H9 (cell line): ENCODE measurements around the gene TMEM161A. TPM values are rescaled to one million over a fixed set of nuclear protein-coding genes. Genes with fewer than 3 reads are reported as not detected.

ENCODE experiments used
- DNase-seq: peaks from one replicate; pipeline ENCODE4 v3.0.0-alpha.2; 2017
- H2AFZ ChIP-seq: one replicate; pipeline ENCODE4 v1.6.1; 2013; ENCODE audit warnings: mild to moderate bottlenecking, low read length, control low read depth, moderate library complexity
- H2AK5ac ChIP-seq: 2 replicates; pipeline ENCODE4 v1.6.1; 2013; ENCODE audit warnings: low read length, control low read depth, mixed read lengths; ENCODE audit not compliant: insufficient read length
- H2BK120ac ChIP-seq: one replicate; pipeline ENCODE4 v1.6.1; 2013; ENCODE audit warnings: low read depth, mild to moderate bottlenecking, low read length, control low read depth, inconsistent platforms; ENCODE audit not compliant: poor library complexity, severe bottlenecking
- H2BK12ac ChIP-seq: 2 replicates; pipeline ENCODE4 v1.6.1; 2013; ENCODE audit warnings: low read length, control low read depth, mixed read lengths, low read depth; ENCODE audit not compliant: insufficient read length
- H2BK15ac ChIP-seq: 2 replicates; pipeline ENCODE4 v1.6.1; 2013; ENCODE audit warnings: low read depth, low read length, control low read depth
- H2BK20ac ChIP-seq: one replicate; pipeline ENCODE4 v1.6.1; 2013; ENCODE audit warnings: low read depth, mild to moderate bottlenecking, low read length, control low read depth, inconsistent platforms; ENCODE audit not compliant: poor library complexity, severe bottlenecking
- H2BK5ac ChIP-seq: 2 replicates; pipeline ENCODE4 v1.6.1; 2013; ENCODE audit warnings: low read length, control low read depth, mixed read lengths; ENCODE audit not compliant: insufficient read length
- H3K14ac ChIP-seq: 2 replicates; pipeline ENCODE4 v1.6.1; 2013; ENCODE audit warnings: low read length, control low read depth; ENCODE audit not compliant: insufficient read depth
- H3K18ac ChIP-seq: 2 replicates; pipeline ENCODE4 v1.6.1; 2013; ENCODE audit warnings: low read depth, mild to moderate bottlenecking, mixed read lengths, low read length, control low read depth; ENCODE audit not compliant: insufficient read length
- H3K23ac ChIP-seq: 2 replicates; pipeline ENCODE4 v1.6.1; 2013; ENCODE audit warnings: low read length, control low read depth, mixed read lengths, low read depth; ENCODE audit not compliant: insufficient read length
- H3K23me2 ChIP-seq: 2 replicates; pipeline ENCODE4 v1.6.1; 2013; ENCODE audit warnings: low read depth, mild to moderate bottlenecking, mixed read lengths, low read length, control low read depth; ENCODE audit not compliant: insufficient read length, poor library complexity, severe bottlenecking
- H3K27ac ChIP-seq: 2 replicates; pipeline ENCODE4 v1.5.1; 2013; ENCODE audit warnings: low read length, control low read depth, mixed read lengths, low read depth; ENCODE audit not compliant: insufficient read length
- H3K27me3 ChIP-seq: 2 replicates; pipeline ENCODE4 v1.6.1; 2013; ENCODE audit warnings: low read length, control low read depth, inconsistent platforms; ENCODE audit not compliant: insufficient read depth
- H3K4ac ChIP-seq: 2 replicates; pipeline ENCODE4 v1.6.1; 2013; ENCODE audit warnings: low read depth, mild to moderate bottlenecking, control low read depth, inconsistent platforms, low read length, moderate library complexity
- H3K4me1 ChIP-seq: 2 replicates; pipeline ENCODE4 v1.6.1; 2013; ENCODE audit warnings: low read length, control low read depth, inconsistent platforms; ENCODE audit not compliant: insufficient read depth
- H3K4me2 ChIP-seq: 2 replicates; pipeline ENCODE4 v1.6.1; 2013; ENCODE audit warnings: low read length, control low read depth, mixed read lengths; ENCODE audit not compliant: insufficient read length, insufficient read depth
- H3K56ac ChIP-seq: 2 replicates; pipeline ENCODE4 v1.6.1; 2013; ENCODE audit warnings: low read depth, mild to moderate bottlenecking, mixed read lengths, low read length, control low read depth; ENCODE audit not compliant: insufficient read length
- H3K79me1 ChIP-seq: 2 replicates; pipeline ENCODE4 v1.6.1; 2013; ENCODE audit warnings: low read depth, mild to moderate bottlenecking, moderate library complexity, low read length, control low read depth, inconsistent platforms; ENCODE audit not compliant: insufficient read depth, poor library complexity, severe bottlenecking
- H3K79me2 ChIP-seq: 2 replicates; pipeline ENCODE4 v1.6.1; 2013; ENCODE audit warnings: low read length, control low read depth, inconsistent platforms; ENCODE audit not compliant: insufficient read depth
- H3K9ac ChIP-seq: 2 replicates; pipeline ENCODE4 v1.6.1; 2013; ENCODE audit warnings: low read length, control low read depth, mixed read lengths; ENCODE audit not compliant: insufficient read length; ENCODE audit errors: extremely low read depth
- H3K9me3 ChIP-seq: one replicate; pipeline ENCODE4 v1.6.1; 2013; ENCODE audit warnings: low read depth, low read length, inconsistent platforms; ENCODE audit not compliant: control insufficient read depth
- H3T11ph ChIP-seq: one replicate; pipeline ENCODE4 v1.6.1; 2013; ENCODE audit warnings: mild to moderate bottlenecking, low read length, control low read depth, inconsistent platforms
- H4K20me1 ChIP-seq: one replicate; pipeline ENCODE4 v1.6.1; 2013; ENCODE audit not compliant: control insufficient read depth, insufficient read length, insufficient read depth
- H4K5ac ChIP-seq: 2 replicates; pipeline ENCODE4 v1.6.1; 2013; ENCODE audit warnings: low read depth, mild to moderate bottlenecking, mixed read lengths, low read length, control low read depth; ENCODE audit not compliant: insufficient read length
- H4K8ac ChIP-seq: replicated peaks from 2 replicates; pipeline ENCODE4 v1.6.1; 2013; ENCODE audit warnings: low read length, control low read depth, mixed read lengths, low read depth; ENCODE audit not compliant: insufficient read length
- H4K91ac ChIP-seq: 2 replicates; pipeline ENCODE4 v1.6.1; 2013; ENCODE audit warnings: low read depth, mild to moderate bottlenecking, moderate library complexity, mixed read lengths, low read length, control low read depth; ENCODE audit not compliant: insufficient read length
- H3K27ac Mint-ChIP-seq, 3 experiments: 2 replicates in 2 of 3; 3 replicates in 1 of 3; pipeline ENCODE4 v1.8.0; 2020 to 2021; ENCODE audit warnings: mixed read lengths in 3 of 3, mild to moderate bottlenecking in 1 of 3, moderate library complexity in 1 of 3
- H3K27me3 Mint-ChIP-seq: 2 replicates; pipeline ENCODE4 v1.8.0; 2021; ENCODE audit warnings: low read depth, mild to moderate bottlenecking, moderate library complexity, mixed read lengths
- H3K36me3 Mint-ChIP-seq, 3 experiments: 2 replicates in 2 of 3; 3 replicates in 1 of 3; pipeline ENCODE4 v1.8.0; 2020 to 2021; ENCODE audit warnings: low read depth in 3 of 3, mixed read lengths in 3 of 3; ENCODE audit not compliant: insufficient read depth in 1 of 3
- H3K4me1 Mint-ChIP-seq, 2 experiments: 2 replicates each; pipeline ENCODE4 v1.8.0; 2020; ENCODE audit warnings: mixed read lengths in 2 of 2
- H3K4me3 Mint-ChIP-seq, 2 experiments: 2 replicates in 1 of 2; 3 replicates in 1 of 2; pipeline ENCODE4 v1.8.0; 2020 to 2021; ENCODE audit warnings: mild to moderate bottlenecking in 2 of 2, mixed read lengths in 2 of 2, moderate library complexity in 1 of 2
- H3K9me3 Mint-ChIP-seq, 2 experiments: 2 replicates in 1 of 2; 3 replicates in 1 of 2; pipeline ENCODE4 v1.8.0; 2020; ENCODE audit warnings: mild to moderate bottlenecking in 2 of 2, mixed read lengths in 2 of 2, moderate library complexity in 1 of 2
- CTCF ChIP-seq: fragments of 200-600 bp; sonication (generic); conservative IDR thresholded peaks from 3 replicates; pipeline ENCODE4 v1.8.0; 2021; ENCODE audit warnings: antibody characterized with exemption, mild to moderate bottlenecking
- WGBS: extraction: QIAGEN DNeasy Blood & Tissue Kit; methylation state at CpG from one replicate; pipeline ENCODE4 v1.1.7; 2013; ENCODE audit warnings: missing lambda C conversion rate, low lambda C conversion rate, mixed read lengths; ENCODE audit not compliant: insufficient read length; ENCODE audit errors: extremely low coverage; 5-methylcytosine and 5-hydroxymethylcytosine counted together
- total RNA-seq: library from RNA; stranded (reverse); gene quantifications from 2 replicates; pipeline ENCODE4 v1.2.1, GENCODE V29; 2021

TMEM161A gene
- total RNA-seq, 1 experiment from 2014 or later, result 40.9 TPM

DNA sequence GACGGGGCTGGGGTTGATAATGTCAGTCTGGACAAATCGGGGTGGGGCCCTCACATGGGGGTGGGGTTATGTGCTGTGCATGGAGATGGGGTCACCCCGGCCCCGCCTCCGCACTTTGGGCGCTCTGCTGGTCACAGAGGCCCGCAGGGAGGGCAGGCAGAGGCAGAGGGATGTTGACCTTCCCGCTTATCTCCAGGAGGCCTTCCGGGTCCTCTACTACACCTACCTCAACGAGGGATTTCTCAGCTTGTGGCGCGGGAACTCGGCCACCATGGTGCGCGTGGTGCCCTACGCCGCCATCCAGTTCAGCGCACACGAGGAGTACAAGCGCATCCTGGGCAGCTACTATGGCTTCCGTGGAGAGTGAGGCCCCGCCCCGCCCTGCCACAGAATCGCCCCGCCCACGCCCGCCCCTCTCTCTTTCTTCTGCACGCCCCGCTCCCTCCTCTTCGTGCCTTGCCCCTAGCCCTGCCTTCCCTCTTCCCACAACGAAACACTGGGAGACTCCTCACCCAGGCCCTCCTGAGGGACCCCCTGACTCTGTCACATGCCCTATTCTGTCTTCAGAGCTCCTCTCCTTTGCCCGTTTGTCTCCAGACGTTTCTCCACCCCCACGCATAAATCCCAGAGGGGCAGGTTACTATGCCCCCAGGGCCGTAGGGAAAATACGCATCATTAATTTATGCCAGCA, 32.8 kb downstream of the TMEM161A start:
- no peak for TF ChIP-seq CTCF
- H3K27ac ChIP-seq, result no peak overlapping the region
- H3K4me1 Mint-ChIP-seq, result peaks cover 24 to 27% of the 10 kb centered on the region in 2 experiments

More for the DNA sequence above, 32.8 kb downstream of the TMEM161A start:
- no peak overlapping the region for H4K91ac ChIP-seq
- no peak overlapping the region for H2AK5ac ChIP-seq
- no peak overlapping the region for H3K4ac ChIP-seq
- Mint-ChIP-seq H3K36me3 (peaks cover 0 to 7% (median 5%) of the 10 kb centered on the region in 3 experiments; a peak in 4 of 7 replicates), H3K27me3 (peaks cover 24% of the 10 kb centered on the region), H3K9me3 (no peaks in the 10 kb centered on the region; a peak in 1 of 5 replicates), H3K27ac (peak overlapping the region; percentile 98), H3K4me3 (peak overlapping the region; percentile 80 to 90)
- peak overlapping the region; percentile 99 for H3K18ac ChIP-seq
- H4K20me1 ChIP-seq, result no peaks in the 10 kb centered on the region
- H3K23me2 ChIP-seq, result peaks cover 12% of the 10 kb centered on the region
- H3K79me1 ChIP-seq, result no peaks in the 10 kb centered on the region
- H3K14ac ChIP-seq, result peak overlapping the region; percentile 99
- H3K56ac ChIP-seq, result no peak overlapping the region
- no peak overlapping the region for H4K8ac ChIP-seq
- H3K27me3 ChIP-seq, result no peaks in the 10 kb centered on the region
- no peaks in the 10 kb centered on the region for H3K79me2 ChIP-seq
- H3K23ac ChIP-seq, result no peak overlapping the region
- H3K4me2 ChIP-seq, result peak overlapping the region; percentile 68
- no peak overlapping the region for H2BK120ac ChIP-seq
- peak overlapping the region; percentile 88 for H3K9ac ChIP-seq
- H2AFZ ChIP-seq, result no peak overlapping the region
- WGBS, result no CpG with 5 or more reads among the region's 36 CpGs
- H3K4me1 ChIP-seq, result peaks cover 2% of the 10 kb centered on the region; the same call in 1 of the 2 replicates
- peak overlapping the region; percentile 82 for H4K5ac ChIP-seq
- peak overlapping the region; percentile 90 for H2BK5ac ChIP-seq
- H3K9me3 ChIP-seq, result no peaks in the 10 kb centered on the region
- no peak overlapping the region for H2BK15ac ChIP-seq
- no peak overlapping the region for H3T11ph ChIP-seq
- DNase-seq, result peak; percentile 92
- H2BK12ac ChIP-seq, result no peak overlapping the region
- H2BK20ac ChIP-seq, result no peak overlapping the region
